Fibroblast of the conjunctiva (primary cell): Measurements from ENCODE around the gene BDKRB1.

Source experiments
- DNase-seq: peaks from one replicate; pipeline ENCODE4 v3.0.0-alpha.2; 2010; ENCODE audit warnings: low read depth

BDKRB1 gene

DNA sequence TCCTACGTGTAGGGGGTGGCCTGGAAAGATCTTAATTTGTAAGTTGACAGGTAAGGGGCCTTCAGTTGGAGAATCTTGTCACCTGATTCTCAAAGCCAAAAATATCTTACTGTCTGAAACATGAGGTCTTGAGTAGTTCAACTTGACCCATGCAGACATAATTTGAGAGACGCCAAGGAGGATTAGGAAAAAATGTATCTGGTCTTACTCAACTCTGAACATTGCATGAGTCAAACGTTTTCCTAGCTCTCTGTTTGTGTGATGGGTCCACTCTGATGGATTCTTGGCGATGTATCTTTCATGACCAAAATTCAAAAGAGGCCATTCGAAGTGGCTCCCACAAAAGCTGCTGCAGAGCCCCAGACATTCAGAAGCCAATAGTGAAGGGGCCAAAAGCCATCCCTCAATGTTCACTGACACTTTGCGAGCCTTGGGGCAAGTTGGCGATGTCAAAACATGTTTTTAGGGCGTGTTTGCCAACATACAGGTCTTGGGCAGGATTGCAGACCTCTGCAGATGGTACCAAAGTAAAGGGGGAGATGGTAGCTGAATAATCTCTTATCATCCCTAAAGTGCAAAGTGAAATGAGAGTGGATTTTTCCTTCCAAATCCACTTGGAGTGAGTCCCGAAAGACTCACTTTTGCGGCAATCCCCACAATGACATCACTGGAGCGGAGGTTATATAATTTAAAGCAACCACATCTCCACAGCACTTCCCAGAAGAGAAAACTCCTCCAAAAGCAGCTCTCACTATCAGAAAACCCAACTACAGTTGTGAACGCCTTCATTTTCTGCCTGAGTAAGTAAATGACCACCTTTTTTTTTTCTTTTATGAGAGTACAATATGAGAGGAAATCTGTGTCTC, at the start of gene BDKRB1:
TSS of gene BDKRB1 (plus strand) at position 710 of the 866 bp plus-strand sequence. CDS start 7,473 bp downstream, outside the sequence.
- DNase-seq: peak; percentile 78

DNA sequence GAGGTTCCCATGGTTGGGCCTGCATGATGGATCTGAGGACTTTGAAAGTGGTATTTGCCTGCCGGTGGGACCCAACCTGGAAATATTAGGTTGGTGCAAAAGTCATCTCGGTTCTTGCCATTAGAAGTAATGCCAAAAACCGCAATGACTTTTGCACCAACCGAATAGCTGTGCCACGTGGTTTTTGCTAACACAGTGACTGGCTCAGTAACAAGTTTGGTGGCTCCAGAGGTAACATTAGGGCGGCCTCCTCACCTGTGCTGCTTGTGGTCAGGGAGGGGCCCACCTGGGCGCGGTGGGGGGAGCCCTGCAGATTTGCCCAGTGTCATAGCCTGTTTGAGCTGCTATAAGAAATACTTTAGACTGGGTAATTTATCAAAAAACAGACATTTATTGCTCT, 49.5 kb upstream of the BDKRB1 start:
- no peak for DNase-seq

DNA sequence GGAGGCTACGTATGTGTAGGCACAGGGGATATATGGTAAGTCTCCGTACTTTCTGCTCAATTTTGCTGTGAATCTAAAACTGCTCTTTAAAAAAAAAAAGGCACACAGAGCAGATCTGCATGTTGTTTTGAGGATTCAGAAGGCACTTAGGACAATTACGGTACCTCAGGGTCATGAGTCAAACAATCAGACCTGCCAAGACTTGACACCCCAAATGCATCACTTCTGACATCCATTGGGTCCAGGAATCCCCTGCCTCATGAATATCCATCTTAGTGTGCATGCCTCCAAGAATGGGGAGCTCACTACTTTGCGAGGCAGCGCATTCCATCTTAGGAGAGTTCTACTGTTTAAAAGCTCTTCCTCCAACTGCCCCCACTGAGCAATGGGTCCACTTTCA, 48.3 kb upstream of the BDKRB1 start:
- DNase-seq: no peak

DNA sequence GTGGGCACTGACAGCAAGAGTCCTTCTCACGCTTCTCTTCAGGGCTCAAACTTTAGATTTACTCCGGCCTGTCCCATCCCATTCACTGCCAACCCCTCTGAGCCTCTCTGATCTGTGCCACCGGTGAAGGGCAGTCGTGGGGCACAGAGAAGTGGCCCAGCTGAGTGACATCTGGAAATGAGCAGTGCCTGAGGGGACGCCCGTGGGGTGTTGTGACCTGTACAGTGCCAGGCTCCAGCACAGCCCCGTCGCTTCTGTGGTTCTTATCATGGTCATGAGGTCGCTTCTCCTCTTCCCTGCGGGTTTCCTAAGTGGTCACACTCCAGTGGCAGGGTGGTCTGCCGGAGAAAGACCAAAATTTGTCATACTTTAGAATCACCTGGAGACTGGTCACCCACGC, 47.3 kb upstream of the BDKRB1 start:
- no peak for DNase-seq

DNA sequence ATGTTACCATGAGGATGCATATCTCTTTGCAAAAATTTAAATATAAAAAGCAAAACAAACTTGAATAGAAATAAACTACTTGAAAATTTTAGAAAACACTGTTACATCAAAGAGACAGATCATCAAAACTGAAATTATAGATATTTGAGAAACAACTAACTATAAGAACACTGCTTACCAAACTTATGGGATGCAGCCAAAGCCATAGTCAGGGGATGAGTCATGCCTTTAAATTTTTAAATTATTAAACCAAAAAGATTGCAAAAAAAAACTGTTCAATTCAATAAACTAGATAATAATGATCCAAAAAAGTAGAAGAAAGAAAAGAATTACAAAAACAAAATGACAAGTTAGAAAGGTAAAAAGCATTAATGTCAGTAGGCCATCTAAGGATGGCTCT, 43.9 kb upstream of the BDKRB1 start:
- no peak for DNase-seq

DNA sequence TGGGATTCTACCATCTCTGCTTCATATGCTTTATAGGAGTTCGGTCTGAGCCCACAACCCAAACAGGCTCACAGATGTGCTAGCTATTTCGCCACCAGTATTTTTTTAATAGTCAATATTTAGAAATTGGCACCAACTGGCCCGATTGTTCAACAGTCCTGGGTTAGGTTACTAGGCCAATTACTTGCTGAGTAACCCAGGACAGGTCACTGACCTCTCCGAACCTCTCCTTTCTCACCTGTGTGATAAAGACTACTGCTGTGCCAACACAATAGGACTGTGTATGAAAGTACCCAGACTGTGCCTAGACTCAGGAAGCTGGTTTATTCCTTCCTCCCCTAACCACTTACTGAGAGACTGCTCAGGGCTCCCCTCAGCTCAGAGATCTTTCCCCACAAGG, 43.1 kb upstream of the BDKRB1 start:
- no peak for DNase-seq

DNA sequence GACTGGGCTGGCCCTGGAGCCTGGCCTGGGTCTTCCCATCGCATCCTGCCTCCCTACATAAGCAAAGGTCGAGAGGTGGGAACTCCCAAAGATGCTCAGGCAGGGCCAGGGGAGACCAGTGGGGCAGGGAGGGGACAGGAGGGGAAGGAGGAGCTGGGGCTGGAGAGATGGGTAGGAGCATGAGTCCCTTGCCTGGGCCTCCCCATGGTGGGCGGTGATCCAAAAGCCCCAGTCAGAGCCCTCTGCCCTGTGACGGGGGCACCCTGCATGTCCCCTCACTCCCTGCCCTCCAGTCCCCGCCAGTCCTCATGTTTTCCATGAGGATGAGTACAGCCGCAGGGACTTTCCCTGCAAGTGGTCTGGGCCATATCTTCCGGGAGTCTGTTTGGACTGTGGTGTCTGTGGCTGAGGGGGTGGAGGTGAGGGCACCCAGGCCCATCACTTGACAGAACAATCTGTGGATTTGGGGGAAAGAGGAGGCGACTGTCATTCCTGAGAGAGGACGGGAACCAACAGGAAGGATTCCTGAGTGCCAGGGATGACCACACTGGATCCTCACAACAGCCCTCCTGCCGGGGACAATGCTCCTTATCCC, 42.0 kb upstream of the BDKRB1 start:
- DNase-seq: no peak

DNA sequence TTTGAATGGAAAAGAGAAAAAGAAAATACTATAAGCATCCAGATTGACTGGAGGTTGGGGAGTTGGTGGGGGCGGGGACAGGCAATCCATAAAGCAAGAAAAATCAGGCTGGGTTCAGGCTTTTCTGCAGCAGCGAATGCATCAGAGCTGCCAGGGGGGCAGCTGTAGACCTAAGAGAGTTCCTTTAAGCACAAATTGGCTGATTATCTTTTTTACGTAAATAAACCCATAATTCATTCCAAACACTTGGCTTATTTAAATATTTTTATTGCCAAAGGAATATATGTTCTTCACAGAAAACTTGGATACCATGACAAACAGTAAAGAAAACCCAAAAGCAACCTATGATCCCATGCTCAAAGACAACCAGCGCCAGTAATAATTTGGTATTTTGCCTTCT, 41.2 kb upstream of the BDKRB1 start:
- DNase-seq: no peak

DNA sequence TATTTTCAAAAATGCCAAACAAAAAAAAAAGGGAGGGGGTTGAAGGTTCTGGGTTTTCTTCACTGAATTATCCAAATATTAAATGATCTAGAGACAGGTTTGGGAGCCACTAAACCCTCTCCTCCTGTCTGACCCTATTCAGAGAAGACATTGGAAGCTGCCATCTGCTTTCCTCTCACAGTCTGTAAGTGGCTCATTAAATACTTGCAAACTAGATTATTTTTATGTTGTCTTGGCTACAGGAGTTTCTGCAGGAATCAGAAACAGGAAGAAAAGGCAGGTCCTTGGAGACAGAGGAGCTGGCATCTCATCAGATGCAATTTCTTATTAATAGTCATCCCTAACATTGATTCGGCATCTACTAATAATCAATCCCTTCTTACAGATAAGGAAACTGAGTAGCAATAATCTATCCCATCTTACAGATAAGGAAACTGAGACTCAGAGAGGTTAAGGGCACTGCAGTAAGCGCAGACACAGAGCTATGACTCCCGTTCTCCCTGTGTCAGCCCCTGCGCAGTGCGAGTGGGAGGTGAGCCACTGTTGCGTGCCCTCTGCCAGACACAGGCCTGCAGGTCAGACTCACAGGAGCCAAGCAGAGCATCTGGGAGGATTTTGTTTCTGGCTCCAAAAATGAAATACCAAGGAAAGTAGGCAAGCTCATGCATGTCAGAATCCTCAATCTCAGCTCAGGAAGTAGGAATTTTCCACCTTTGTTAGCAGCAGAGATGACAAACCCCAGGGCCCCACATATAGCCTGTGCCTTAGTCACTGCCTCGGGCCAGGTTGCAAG, 40.4 kb upstream of the BDKRB1 start:
- no peak for DNase-seq

DNA sequence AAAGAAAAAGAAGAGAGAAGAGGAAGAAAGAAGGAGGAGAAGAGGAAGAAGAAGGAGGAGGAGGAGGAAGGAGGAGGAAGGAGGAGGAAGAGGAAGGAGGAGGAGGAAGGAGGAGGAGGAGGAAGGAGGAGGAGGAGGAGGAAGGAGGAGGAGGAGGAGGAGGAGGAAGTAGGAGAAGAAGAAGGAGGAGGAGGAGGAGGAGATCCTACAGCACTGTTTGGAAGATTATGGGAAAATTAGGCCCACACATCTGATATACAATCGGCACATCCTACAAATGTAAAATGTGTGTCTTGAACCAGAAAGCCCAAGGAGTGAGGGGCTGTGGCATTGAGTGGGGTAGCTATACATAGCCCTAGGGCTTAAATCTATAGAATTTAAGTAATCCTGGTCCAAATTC, 39.4 kb upstream of the BDKRB1 start:
- no peak for DNase-seq

DNA sequence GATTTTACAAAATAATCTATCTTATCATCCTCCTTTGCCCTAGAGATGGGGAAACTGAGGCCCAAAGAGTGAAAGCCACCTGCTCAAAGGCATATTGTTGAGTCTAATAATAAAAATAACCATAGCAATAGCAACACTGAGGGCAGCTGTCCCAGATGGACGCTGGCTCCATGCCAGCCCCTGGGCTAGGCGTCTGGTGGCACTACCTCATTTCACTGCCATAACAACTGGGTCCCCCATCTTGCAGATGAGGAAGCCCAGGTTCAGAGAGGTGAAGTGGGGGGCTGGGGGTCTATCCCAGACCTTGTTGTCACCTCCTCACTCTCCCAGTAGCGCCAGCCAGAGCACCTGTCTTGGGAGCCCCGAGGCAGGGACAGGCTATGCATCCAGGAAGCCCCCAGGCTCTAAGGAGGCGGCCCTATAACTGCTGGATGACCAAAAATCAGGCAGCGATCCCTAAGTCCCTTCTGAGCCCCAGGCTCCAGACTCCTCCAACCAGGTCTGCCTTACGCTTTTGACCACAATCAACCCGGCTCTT, 38.6 kb upstream of the BDKRB1 start:
- DNase-seq: no peak

DNA sequence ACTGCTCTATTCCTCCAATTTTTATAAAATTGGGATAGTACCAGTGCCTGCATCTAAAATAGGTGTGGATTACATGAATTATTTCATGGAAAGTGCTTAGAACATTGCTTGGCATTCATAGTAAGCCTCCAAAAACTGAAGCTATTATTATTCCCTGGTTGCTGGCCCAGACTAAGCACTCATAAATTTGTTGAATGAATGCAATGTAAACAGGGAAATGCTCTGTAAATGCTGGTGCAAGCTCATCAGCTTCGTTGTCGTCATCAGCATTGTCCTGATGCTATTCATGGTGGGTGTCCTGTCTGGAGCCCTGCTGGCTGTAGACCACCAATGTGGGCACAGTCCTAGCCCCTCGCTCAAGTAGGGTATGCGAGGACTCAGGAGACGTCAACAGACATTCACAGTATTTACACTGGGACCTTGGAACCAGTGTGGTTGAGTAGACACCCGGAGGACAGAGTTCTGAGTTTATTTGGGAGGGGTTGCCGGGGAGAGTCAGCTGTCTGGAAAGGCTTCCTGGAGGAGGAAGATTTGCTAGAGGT, 34.8 kb upstream of the BDKRB1 start:
- DNase-seq: no peak

DNA sequence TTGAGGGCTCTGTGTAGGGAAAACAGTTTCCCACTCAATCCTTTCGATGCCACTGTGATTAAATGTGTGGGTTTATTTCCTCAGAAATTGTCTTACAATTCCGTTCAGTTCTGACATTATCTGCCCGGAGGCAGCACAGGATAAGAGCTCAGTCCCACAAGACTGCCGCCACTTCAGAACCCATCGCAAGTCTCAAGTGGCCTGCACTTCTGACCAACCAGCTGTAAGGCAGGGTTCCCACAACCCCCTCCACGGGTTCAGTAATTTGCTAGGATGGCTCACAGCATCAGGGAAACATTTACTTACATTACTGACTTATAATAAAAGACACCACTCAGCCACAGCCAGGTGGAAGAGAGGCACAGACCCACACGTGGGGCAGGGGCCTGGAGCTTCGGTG, 34.2 kb upstream of the BDKRB1 start:
- DNase-seq: no peak

DNA sequence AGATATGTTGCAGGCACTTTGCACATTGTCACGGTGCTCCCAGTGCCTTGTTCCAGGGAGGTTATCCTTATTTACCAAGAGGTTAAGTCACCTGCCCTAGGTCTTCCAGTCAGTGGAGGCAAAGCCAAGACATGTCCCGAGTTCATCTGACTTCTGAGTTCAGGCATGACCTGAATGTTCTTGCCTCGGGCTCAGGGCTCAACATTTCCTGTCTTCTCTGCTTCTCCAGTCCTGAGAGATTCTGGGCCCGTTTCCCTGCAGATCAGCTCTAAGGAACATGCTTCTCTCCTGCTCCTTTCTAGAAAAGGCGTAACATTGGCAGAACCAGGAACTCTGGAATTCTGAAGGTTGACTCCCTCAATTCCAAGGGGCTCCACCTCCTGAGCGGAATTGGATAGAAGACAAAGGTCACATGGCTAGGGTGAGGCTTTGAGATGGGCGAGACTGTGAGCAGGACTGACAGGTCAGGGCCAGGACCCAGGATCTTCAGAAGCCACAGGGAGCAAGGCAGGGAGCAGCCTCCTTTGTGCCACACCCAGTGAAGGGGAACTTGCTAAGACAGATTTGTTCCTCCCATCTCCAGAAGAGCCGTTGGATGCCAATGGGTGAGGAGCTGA, 31.4 kb upstream of the BDKRB1 start:
- DNase-seq: no peak

DNA sequence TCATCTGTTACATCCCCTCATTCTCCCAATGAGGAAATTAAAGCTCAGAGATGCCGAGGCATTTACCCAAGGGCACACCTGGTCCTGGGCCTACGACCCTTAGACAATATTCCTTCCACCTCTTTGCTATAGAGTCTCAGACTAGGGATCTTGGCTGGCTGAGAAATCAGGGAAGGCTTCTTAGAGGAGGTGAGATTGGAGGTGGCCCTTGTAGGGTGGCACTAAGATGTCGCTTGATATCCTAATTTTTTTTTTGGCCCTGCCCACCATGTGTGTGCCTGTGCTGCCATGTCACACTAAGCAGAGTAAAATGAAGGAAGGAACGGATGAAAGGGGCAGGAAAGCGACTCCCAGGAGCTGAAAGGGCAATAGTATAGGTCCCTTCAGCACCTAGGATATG, 30.8 kb upstream of the BDKRB1 start:
- no peak for DNase-seq

DNA sequence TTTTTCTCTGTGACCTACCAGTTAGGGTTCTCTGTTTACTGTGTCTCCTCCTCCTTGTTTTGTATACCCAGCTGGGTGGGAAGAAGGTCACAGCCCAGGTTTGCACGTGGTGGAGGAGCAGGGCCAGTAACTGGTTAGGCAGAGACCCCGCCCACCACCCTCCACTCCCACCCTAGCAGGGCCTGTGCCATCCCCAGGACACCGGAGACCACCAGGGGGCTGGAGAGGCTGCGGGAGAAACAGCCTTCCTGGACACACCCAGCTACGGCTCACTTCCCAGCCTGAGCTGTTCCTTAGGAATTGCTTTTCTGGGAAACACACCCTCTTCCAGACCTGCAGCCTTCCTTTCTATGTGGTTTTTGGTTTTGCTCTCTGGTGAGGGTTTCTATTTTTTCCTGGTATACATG, 30.3 kb upstream of the BDKRB1 start:
- no peak for DNase-seq

DNA sequence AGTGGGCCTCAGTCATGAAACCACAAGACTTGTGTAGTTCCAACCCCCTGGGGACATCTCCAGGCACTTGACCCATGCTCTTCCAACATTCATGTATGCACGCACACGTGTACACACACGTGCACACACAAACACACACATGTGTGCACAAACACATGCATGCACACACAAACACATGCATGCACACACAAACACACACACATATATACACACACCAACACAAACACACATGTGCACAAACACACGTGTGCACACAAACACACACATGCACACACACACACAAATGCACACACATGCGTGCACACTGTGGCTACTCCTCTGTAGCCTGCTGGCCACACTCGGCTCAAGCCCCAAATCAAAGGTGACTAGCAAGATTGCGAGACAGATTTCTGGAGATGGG, 28.6 kb upstream of the BDKRB1 start:
- DNase-seq: no peak

DNA sequence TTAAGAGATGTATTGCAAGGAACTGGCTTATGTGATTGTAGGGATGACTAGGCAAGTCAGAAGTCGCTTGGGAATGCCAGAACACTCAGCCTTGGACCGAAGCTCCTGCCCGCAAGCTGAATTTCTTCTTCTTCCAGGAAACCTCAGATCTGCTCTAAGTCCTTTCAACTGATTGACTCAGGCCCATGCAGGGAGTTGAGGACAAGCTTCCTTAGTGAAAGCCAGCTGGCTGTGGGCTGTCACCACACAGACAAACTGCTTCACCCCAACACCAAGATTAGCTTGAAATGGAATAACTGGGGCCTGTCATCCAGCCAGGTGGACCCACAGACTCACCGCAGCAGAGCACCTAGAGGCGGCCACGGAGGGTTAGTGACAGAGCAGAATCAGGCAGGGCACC, 26.7 kb upstream of the BDKRB1 start:
- DNase-seq: no peak

DNA sequence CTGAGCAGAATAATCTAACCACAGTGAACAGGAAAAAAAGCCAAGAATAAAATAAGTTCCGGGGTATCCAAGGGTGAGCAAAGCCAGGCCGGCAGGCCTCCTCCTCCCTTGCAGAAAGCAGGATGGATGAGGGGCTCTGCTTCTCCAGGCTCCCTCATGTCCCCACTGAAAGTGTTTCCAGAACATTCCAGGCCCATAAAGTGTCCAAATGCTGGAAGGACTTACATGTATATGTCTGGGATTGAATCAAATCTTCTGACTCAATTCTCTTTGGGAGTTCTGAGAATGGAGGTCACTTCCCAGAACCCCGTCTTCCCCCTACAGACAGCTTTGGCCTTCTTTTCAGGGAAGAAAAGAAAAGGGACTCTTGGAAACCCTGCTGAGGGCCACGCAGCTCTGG, 25.0 kb upstream of the BDKRB1 start:
- no peak for DNase-seq

DNA sequence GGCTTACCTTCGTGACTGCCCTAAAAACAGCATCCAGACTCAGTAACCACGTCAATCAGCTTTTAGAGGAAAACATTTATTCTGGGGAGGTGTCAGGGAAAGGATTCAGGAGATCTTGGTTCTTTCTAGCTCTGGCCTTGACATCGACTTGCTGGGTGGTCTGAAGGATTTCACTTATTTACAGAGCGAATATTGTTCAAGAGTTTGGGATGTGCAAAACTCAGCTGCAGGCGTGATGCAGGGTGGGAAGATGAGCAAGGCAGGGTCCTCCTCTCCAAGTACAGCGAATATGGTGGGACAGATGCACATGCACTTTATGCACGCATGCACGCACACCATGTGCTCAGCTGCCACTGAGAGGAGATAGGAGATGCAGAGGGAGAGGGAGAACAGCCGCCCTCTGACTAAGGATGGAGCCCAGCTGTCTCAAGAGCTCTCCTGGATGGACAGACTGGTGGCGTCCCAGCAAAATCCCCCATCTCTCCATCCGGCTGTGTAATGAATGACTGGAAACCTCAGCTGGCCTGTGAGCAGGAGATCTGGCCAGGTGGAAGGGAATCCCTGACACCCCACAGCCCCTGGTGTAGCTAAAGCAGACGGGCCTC, 24.4 kb upstream of the BDKRB1 start:
- no peak for DNase-seq

DNA sequence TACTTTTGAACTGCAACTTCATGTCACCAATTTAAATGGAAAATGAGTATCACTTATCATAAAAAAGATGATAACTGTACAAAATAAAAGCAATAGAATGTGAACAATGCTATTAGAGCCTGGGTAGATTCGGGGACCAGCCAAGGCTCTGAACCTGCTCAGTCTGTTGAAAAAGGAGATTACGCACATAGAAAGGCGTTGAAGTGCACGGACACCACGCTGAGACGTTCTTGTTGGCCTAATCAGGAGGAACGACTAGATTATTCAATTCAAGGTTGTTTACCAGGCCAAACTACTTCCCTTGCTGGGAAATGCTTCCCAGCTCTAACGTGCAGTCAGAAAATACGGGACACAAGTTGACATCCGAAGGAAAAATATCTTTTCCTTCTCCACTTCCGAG, 23.5 kb upstream of the BDKRB1 start:
- DNase-seq: no peak

DNA sequence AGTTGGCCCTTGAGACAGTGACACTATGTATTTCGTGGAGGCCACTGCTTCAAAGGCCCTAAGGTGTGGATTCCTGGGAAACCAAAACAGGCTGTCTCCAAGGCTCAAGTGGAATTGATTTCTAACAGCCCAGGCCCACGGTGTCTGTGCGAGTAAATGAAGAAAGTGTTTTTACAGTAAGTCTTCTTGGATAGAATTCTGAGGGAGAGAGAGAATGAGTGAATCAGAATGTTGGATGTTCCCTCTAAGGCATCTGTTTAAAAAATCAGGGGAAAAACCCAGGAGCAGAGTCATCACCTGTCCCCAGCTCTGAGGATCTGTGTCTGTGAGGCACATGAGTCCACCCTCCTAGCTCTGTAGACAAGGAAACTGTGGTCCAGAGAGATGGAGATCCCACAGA, 22.3 kb upstream of the BDKRB1 start:
- DNase-seq: no peak
